ENCODE data around the gene JPH3.
"Not testable (repeated sequence)": the region's sequence is repeated elsewhere in the genome, so short reads cannot be mapped to it uniquely, and the experiment has no call there.

DNA sequence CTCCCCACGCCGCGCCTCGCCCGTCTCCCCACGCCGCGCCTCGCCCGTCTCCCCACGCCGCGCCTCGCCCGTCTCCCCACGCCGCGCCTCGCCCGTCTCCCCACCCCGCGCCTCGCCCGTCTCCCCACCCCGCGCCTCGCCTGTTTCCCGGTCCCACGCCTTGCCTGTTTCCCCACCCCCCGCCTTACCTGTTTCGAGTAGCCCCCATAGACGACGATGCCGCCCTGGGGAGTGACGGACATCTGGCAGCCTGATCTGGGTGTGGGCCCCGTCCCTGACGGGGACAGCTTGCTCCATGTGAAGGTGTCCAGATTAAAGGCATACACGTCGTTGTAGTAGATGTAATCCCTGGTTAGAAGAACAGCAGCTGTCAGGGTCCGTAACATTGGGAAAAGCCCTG lies 124.3 kb downstream of the JPH3 start:
- not testable (repeated sequence) for TF ChIP-seq TAF1 (IDR thresholded peaks at IDR 0.05; ENCODE audit: borderline replicate concordance, low read depth, low read length); CTCF (IDR thresholded peaks at IDR 0.05 in 2 of 3, conservative IDR thresholded peaks at IDR 0.05 in 1 of 3; ENCODE audit: control insufficient read depth in 2 of 3, extremely low read depth in 1 of 3, insufficient read depth in 1 of 3, low read depth in 3 of 3, low read length in 3 of 3); BCLAF1 (IDR thresholded peaks at IDR 0.05); CBX3 (IDR thresholded peaks at IDR 0.05; ENCODE audit: borderline replicate concordance, low read depth); EP300 (IDR thresholded peaks at IDR 0.05; ENCODE audit: borderline replicate concordance in 1 of 2, control insufficient read depth in 1 of 2, low read depth in 2 of 2, low read length in 2 of 2); YY1 (IDR thresholded peaks at IDR 0.05; ENCODE audit: low read depth, low read length); JUND (IDR thresholded peaks at IDR 0.05; ENCODE audit: low read depth, low read length)
- TF ChIP-seq, protein P1, sequence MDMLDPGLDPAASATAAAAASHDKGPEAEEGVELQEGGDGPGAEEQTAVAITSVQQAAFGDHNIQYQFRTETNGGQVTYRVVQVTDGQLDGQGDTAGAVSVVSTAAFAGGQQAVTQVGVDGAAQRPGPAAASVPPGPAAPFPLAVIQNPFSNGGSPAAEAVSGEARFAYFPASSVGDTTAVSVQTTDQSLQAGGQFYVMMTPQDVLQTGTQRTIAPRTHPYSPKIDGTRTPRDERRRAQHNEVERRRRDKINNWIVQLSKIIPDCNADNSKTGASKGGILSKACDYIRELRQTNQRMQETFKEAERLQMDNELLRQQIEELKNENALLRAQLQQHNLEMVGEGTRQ (IDR thresholded peaks at IDR 0.05; ENCODE audit: borderline replicate concordance, low read depth, low read length) = not testable (repeated sequence)
- TF ChIP-seq, protein P2, sequence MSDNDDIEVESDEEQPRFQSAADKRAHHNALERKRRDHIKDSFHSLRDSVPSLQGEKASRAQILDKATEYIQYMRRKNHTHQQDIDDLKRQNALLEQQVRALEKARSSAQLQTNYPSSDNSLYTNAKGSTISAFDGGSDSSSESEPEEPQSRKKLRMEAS (IDR thresholded peaks at IDR 0.05; ENCODE audit: low read depth, low read length) = not testable (repeated sequence)
- TF ChIP-seq, protein P3, sequence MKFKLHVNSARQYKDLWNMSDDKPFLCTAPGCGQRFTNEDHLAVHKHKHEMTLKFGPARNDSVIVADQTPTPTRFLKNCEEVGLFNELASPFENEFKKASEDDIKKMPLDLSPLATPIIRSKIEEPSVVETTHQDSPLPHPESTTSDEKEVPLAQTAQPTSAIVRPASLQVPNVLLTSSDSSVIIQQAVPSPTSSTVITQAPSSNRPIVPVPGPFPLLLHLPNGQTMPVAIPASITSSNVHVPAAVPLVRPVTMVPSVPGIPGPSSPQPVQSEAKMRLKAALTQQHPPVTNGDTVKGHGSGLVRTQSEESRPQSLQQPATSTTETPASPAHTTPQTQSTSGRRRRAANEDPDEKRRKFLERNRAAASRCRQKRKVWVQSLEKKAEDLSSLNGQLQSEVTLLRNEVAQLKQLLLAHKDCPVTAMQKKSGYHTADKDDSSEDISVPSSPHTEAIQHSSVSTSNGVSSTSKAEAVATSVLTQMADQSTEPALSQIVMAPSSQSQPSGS (IDR thresholded peaks at IDR 0.05; ENCODE audit: low read length) = not testable (repeated sequence)

Data from GM12878 (cell line).